Hepatocyte (in vitro differentiated cells): Measurements from ENCODE around the gene TSTD2. TPM values are rescaled to one million over a fixed set of nuclear protein-coding genes. Genes with fewer than 3 reads are reported as not detected.

Experiments used
- DNase-seq: peaks from one replicate; pipeline ENCODE4 v3.0.0-alpha.2; 2016; ENCODE audit warnings: low spot score
- H2AFZ ChIP-seq: fragments of 200-600 bp; sonication (generic); 2 replicates; pipeline ENCODE4 v1.6.0; 2016; ENCODE audit warnings: antibody characterized with exemption, mild to moderate bottlenecking
- H3K27ac ChIP-seq: fragments of 200-600 bp; sonication (generic); 2 replicates; pipeline ENCODE4 v1.5.1; 2016; ENCODE audit warnings: mild to moderate bottlenecking
- H3K27me3 ChIP-seq: fragments of 200-600 bp; sonication (generic); 2 replicates; pipeline ENCODE4 v1.6.1; 2016
- H3K36me3 ChIP-seq: fragments of 200-600 bp; sonication (generic); replicated peaks from 2 replicates; pipeline ENCODE4 v1.5.1; 2016; ENCODE audit warnings: low read depth; ENCODE audit not compliant: insufficient read depth
- H3K4me1 ChIP-seq: fragments of 200-600 bp; sonication (generic); 2 replicates; pipeline ENCODE4 v1.5.1; 2016; ENCODE audit warnings: mild to moderate bottlenecking, moderate library complexity; ENCODE audit not compliant: insufficient read depth
- H3K4me2 ChIP-seq: fragments of 200-600 bp; sonication (generic); 2 replicates; pipeline ENCODE4 v1.6.0; 2016
- H3K4me3 ChIP-seq: fragments of 200-600 bp; sonication (generic); 2 replicates; pipeline ENCODE4 v1.5.1; 2016; ENCODE audit warnings: mild to moderate bottlenecking
- H3K79me2 ChIP-seq: fragments of 200-600 bp; sonication (generic); 2 replicates; pipeline ENCODE4 v1.6.0; 2017; ENCODE audit warnings: mild to moderate bottlenecking
- H3K9me2 ChIP-seq: fragments of 200-600 bp; sonication (generic); replicated peaks from 2 replicates; pipeline ENCODE4 v1.6.0; 2017; ENCODE audit warnings: mild to moderate bottlenecking; ENCODE audit not compliant: insufficient read depth
- H3K9me3 ChIP-seq: fragments of 200-600 bp; sonication (generic); 2 replicates; pipeline ENCODE4 v1.5.1; 2016; ENCODE audit warnings: low read depth, mild to moderate bottlenecking
- H4K20me1 ChIP-seq: fragments of 200-600 bp; sonication (generic); 2 replicates; pipeline ENCODE4 v1.6.0; 2016; ENCODE audit warnings: mild to moderate bottlenecking; ENCODE audit not compliant: insufficient read depth, poor library complexity, severe bottlenecking
- EZH2 ChIP-seq: fragments of 200-600 bp; sonication (generic); IDR thresholded peaks from 2 replicates; pipeline ENCODE4 v1.6.1; 2016; ENCODE audit warnings: antibody characterized with exemption, mild to moderate bottlenecking, borderline replicate concordance
- EZH2phosphoT487 ChIP-seq: fragments of 200-600 bp; sonication (generic); IDR thresholded peaks from one replicate; pipeline ENCODE4 v1.6.1; 2018; ENCODE audit warnings: antibody characterized with exemption, mild to moderate bottlenecking, low read depth, moderate library complexity; ENCODE audit not compliant: unreplicated experiment, severe bottlenecking
- WGBS: methylation state at CpG from one replicate; pipeline ENCODE4 v1.1.6; 2016; ENCODE audit warnings: low lambda C conversion rate; ENCODE audit errors: missing lambda C conversion rate; 5-methylcytosine and 5-hydroxymethylcytosine counted together
- polyA plus RNA-seq: library from polyadenylated mRNA; unstranded; fragments of >200 nt; fragmentation: Nextera tagmentation; extraction: Ambion mirVana; gene quantifications from 2 replicates; pipeline ENCODE4 v1.2.1, GENCODE V29; 2016
- total RNA-seq: library from RNA; depleted of rRNA; stranded (reverse); fragments of >200 nt; gene quantifications from 2 replicates; pipeline ENCODE4 v1.2.3, GENCODE V29; 2014
- TF ChIP-seq, protein P1 (sequence below): fragments of 200-600 bp; sonication (generic); IDR thresholded peaks from 2 replicates; pipeline ENCODE4 v1.5.1; 2016; ENCODE audit warnings: antibody characterized with exemption, mild to moderate bottlenecking; ENCODE audit not compliant: poor library complexity

Gene TSTD2
- 17.0 and 19.0 TPM in 2 replicates for total RNA-seq
- polyA plus RNA-seq: 4.3 and 11.2 TPM in 2 replicates

DNA sequence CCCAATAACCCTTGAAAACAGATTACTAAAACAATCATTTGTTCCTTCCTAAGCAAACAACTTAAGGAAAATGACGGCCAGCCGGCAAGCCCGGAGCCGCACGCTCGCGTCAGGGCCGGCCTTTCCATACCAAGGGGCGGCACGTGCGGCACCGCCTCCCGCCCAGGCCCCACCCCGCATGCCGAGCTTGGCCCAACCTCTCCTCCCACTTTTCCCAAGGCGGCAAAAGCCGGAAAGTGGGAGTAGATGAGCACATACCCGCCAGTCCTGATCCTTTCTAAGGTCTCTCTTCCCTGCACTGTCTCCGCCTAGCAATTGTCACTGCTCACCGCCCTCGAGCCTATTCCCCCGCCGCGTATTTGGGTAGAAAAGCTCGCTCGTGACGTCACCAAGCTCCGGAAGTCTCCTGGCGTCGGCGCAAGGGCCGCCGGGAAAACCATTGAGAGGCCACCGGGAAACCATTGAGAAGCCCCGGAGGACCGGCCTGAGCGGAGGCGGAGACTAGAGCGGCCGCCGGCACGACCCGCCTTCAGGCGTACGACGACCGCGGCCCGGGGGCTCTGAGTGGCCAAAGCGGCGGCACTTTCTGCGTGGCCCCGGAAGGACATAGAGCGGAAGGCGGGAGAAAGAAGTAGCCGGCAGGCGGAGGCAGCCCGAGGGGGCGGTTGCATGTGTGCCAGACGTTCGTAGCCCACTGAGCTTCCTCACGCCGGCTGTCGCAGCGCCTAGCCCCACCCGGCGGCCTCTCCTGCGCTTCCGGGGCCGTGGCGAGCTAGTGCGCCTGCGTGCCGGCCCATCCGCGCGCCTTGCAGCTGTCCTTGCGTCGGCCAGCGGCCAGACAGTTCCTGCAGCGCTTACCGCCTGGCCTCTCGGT lies at the start of gene TSTD2, which contains the start of gene NCBP1:
TSTD2 (minus strand) TSS at position 384 of the 874 bp plus-strand sequence. CDS start 5,806 bp downstream, outside the sequence.
NCBP1 (plus strand) TSS at position 837 of the 874 bp plus-strand sequence. CDS start 61 bp downstream, outside the sequence.
- peak within 1 kb of the TSS; percentile 66 for H3K4me3 ChIP-seq
- H3K4me1 ChIP-seq: peaks cover 22% of the 10 kb centered on the region
- peak; percentile 99 for DNase-seq
- no peaks in the 10 kb centered on the region for H3K36me3 ChIP-seq
- peak within 1 kb of the TSS; percentile 89 for H3K4me2 ChIP-seq
- H4K20me1 ChIP-seq: peaks cover 19% of the 10 kb centered on the region
- H3K9me3 ChIP-seq: no peaks in the 10 kb centered on the region
- peaks cover 81% of the 10 kb centered on the region for H3K79me2 ChIP-seq
- TF ChIP-seq, protein P1, sequence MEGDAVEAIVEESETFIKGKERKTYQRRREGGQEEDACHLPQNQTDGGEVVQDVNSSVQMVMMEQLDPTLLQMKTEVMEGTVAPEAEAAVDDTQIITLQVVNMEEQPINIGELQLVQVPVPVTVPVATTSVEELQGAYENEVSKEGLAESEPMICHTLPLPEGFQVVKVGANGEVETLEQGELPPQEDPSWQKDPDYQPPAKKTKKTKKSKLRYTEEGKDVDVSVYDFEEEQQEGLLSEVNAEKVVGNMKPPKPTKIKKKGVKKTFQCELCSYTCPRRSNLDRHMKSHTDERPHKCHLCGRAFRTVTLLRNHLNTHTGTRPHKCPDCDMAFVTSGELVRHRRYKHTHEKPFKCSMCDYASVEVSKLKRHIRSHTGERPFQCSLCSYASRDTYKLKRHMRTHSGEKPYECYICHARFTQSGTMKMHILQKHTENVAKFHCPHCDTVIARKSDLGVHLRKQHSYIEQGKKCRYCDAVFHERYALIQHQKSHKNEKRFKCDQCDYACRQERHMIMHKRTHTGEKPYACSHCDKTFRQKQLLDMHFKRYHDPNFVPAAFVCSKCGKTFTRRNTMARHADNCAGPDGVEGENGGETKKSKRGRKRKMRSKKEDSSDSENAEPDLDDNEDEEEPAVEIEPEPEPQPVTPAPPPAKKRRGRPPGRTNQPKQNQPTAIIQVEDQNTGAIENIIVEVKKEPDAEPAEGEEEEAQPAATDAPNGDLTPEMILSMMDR: no peak
- TF ChIP-seq EZH2phosphoT487 (no peak), EZH2 (no peak)
- H3K27me3 ChIP-seq: no peaks in the 10 kb centered on the region
- H3K27ac ChIP-seq: peak within 1 kb of the TSS; percentile 98
- H3K9me2 ChIP-seq: no peaks in the 10 kb centered on the region
- 1% methylated on average over 74 of the region's 83 CpGs for WGBS
- peak within 1 kb of the TSS; percentile 54 for H2AFZ ChIP-seq

DNA sequence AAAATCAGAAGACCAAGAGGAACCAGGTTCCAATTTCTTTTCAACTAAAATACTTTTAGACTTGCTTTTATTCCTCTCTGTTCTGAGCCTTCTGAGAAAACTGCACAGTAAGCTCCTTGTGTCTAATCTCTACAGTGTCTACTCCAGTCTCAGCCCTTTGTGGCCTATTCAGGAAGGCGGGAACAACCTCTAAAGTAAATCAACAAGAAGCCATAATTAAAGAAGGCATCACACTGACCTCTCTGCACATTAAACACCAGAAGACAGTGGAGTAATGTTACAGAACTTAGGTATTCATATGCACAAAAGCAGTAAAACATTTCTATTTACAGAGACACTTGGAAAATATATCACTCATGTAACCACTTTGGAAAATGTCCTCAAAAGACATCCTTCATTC lies 49.1 kb upstream of the TSTD2 start:
- Histone ChIP-seq H2AFZ (no peak overlapping the region), H3K36me3 (no peaks in the 10 kb centered on the region)

DNA sequence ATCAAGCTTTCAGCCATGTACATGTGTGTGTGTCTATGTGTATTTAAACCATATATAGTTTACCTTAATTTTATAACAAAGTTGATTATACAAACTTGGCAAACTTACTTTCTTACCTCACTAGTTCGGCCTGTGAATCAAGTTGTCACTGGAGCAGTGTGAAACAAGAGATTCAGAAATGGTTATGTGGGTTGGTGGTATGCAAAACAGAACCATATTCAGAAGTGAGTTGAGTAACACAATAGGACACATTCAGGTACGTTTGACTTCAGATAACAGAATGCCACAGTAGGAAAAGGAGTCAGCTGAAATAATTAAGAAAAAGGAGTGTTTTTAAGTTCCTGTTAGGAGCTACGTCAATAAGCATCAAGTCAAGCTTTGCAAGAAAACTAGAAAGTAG lies 42.5 kb upstream of the TSTD2 start:
- Histone ChIP-seq H4K20me1 (no peaks in the 10 kb centered on the region), H3K36me3 (no peaks in the 10 kb centered on the region), H3K4me1 (no peaks in the 10 kb centered on the region), H3K9me2 (no peaks in the 10 kb centered on the region), H2AFZ (no peak overlapping the region), H3K9me3 (no peaks in the 10 kb centered on the region), H3K79me2 (peaks cover 12% of the 10 kb centered on the region), H3K4me3 (no peak overlapping the region), H3K4me2 (no peak overlapping the region), H3K27me3 (no peaks in the 10 kb centered on the region), H3K27ac (no peak overlapping the region)
- no peak for DNase-seq
- TF ChIP-seq, protein P1: no peak
- TF ChIP-seq EZH2phosphoT487 (no peak), EZH2 (no peak)
- WGBS: 96% methylated on average over 3 of the region's 3 CpGs

More for the DNA sequence above, 49.1 kb upstream of the TSTD2 start:
- Histone ChIP-seq H3K79me2 (peaks cover 31% of the 10 kb centered on the region), H3K4me1 (no peaks in the 10 kb centered on the region), H4K20me1 (no peaks in the 10 kb centered on the region), H3K27ac (no peak overlapping the region), H3K9me3 (no peaks in the 10 kb centered on the region), H3K4me2 (no peak overlapping the region), H3K27me3 (no peaks in the 10 kb centered on the region), H3K4me3 (no peak overlapping the region), H3K9me2 (no peaks in the 10 kb centered on the region)
- no peak for DNase-seq
- WGBS: 97% methylated on average over 1 of the region's 1 CpG
- no peak for TF ChIP-seq EZH2phosphoT487
- no peak for TF ChIP-seq EZH2
- TF ChIP-seq, protein P1: no peak
